Small intestine (tissue), 7 donors: ENCODE data around the gene CPED1. TPM values are rescaled to one million over a fixed set of nuclear protein-coding genes. Genes with fewer than 3 reads are reported as not detected.

ENCODE experiments used
- DNase-seq, 2 donors: peaks; one replicate each; pipeline versions ENCODE4 v3.0.0 to v3.0.0-alpha.2; 2013
- FAIRE-seq: peaks from 2 replicates; lab custom pipeline; 2012; peaks lifted over from hg19 to GRCh38; lab: Jason Lieb, UNC
- H3K27ac ChIP-seq, 3 donors: one replicate each; pipeline ENCODE4 v1.5.1; 2013; ENCODE audit warnings: low read length in 2 of 3, mild to moderate bottlenecking in 2 of 3, control low read depth in 1 of 3, inconsistent platforms in 1 of 3, low read depth in 1 of 3, moderate library complexity in 1 of 3
- H3K27me3 ChIP-seq, 3 donors: one replicate each; pipeline ENCODE4 v1.6.1; 2013; ENCODE audit warnings: low read length in 3 of 3, inconsistent platforms in 1 of 3; ENCODE audit not compliant: control insufficient read depth in 3 of 3, insufficient read depth in 3 of 3
- H3K36me3 ChIP-seq, 3 donors: one replicate each; pipeline ENCODE4 v1.6.1; 2013; ENCODE audit warnings: low read length in 3 of 3, inconsistent platforms in 1 of 3, low read depth in 1 of 3, mild to moderate bottlenecking in 1 of 3, moderate library complexity in 1 of 3; ENCODE audit not compliant: control insufficient read depth in 3 of 3, insufficient read depth in 2 of 3
- H3K4me1 ChIP-seq, 3 donors: one replicate each; pipeline ENCODE4 v1.6.1; 2013; ENCODE audit warnings: low read length in 2 of 3, inconsistent platforms in 1 of 3, low read depth in 1 of 3, mild to moderate bottlenecking in 1 of 3, moderate library complexity in 1 of 3; ENCODE audit not compliant: control insufficient read depth in 3 of 3, insufficient read depth in 2 of 3
- H3K4me3 ChIP-seq, 3 donors: one replicate each; pipeline ENCODE4 v1.5.1; 2013; ENCODE audit warnings: low read length in 3 of 3, control low read depth in 1 of 3, inconsistent platforms in 1 of 3, low read depth in 1 of 3, mild to moderate bottlenecking in 1 of 3, moderate library complexity in 1 of 3
- H3K9me3 ChIP-seq, 2 donors: one replicate each; pipeline ENCODE4 v1.6.1; 2013; ENCODE audit warnings: low read depth in 1 of 2, low read length in 1 of 2; ENCODE audit not compliant: control insufficient read depth in 2 of 2, insufficient read depth in 1 of 2
- WGBS, 3 donors: extraction: QIAGEN DNeasy Blood & Tissue Kit; methylation state at CpG; one replicate each; pipeline ENCODE4 v1.1.7; 2013; 5-methylcytosine and 5-hydroxymethylcytosine counted together
- polyA plus RNA-seq, 4 donors: library from polyadenylated mRNA; stranded (reverse) in 3 of 4; unstranded in 1 of 4; fragments of 200-250 nt in 3 of 4; fragments of 120-200 nt in 1 of 4; gene quantifications; one replicate each; pipeline versions ENCODE4 v1.2.1 to v1.2.3, GENCODE V29; 2013
- donor health status: healthy with polysubstance abuse.
- donor health status: control.
- donor health status: control.
- donor health status: Bipolar disorder and iron deficiency.
- donor health status: healthy.

CPED1 gene
- polyA plus RNA-seq, 4 donors = 0.22 to 8.7 (median 1.9) TPM

DNA sequence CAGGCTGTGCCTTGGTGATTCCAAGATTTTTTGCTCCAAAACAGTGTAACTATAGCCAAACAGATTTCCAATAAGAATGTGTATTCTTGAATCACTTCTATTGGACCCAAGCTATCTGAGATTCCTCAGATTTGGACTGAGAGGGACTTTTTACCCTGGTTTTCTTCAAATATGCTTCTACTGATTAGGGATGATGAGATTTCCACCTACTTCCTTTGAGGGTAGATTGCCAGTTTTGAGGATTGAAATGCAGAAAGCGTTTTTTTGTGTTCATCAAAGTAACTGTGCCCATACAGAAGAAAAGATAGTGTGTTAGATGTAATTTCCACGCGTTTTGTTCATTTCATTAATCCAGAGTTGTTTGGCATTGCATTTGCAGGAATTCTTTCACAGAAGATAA is 144.9 kb downstream of the CPED1 start:
- no peaks in the 10 kb centered on the region for H3K9me3 ChIP-seq
- H3K27ac ChIP-seq = no peak overlapping the region
- FAIRE-seq = no peak
- 81 to 85% (median 85%) methylated on average over 3 of the region's 3 CpGs for WGBS, 3 donors
- no peak overlapping the region for H3K4me3 ChIP-seq
- DNase-seq = no peak
- no peaks in the 10 kb centered on the region for H3K4me1 ChIP-seq
- no peaks in the 10 kb centered on the region for H3K36me3 ChIP-seq
- no peaks in the 10 kb centered on the region for H3K27me3 ChIP-seq

GRCh38 chr7:121137580-121137979 is 149.1 kb downstream of the CPED1 start:
- H3K27ac ChIP-seq = no peak overlapping the region
- H3K4me1 ChIP-seq = no peaks in the 10 kb centered on the region
- no peak for DNase-seq
- H3K27me3 ChIP-seq = no peaks in the 10 kb centered on the region
- no peaks in the 10 kb centered on the region for H3K9me3 ChIP-seq
- no peak overlapping the region for H3K4me3 ChIP-seq
- no peaks in the 10 kb centered on the region for H3K36me3 ChIP-seq
- 95 to 97% (median 97%) methylated on average over 2 of the region's 2 CpGs for WGBS, 3 donors
- FAIRE-seq = no peak

DNA sequence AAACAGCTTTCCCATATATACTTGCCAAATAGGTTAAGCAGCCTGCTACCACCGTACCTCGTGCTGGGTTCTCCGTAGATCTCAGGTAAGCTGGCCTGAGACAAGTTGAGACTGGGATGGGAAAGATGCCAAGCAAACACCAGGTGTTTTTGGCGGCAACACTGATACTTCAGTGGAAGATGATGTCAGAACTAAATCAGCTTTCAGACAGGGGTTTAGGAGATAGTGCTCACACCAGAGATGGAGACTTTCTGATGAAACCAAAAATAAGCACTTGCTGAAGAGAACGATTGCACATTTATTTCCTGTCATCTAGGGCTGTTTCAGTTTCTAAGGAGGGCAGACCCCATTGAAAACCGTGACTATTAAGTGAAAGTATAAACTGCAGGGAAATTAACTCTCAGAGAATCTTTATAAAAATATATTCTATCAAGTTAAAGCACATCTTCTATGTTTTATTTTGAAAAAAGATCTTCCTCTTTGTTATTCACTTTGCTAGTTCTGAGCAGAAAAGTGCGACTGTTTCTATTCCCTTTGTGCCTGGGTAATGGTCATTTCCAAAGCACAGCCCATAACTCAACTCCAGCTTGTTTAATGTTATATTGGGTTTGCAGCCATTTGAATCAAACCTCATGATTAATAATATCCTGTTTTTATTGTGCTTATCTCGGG is 149.9 kb downstream of the CPED1 start:
- H3K36me3 ChIP-seq = no peaks in the 10 kb centered on the region
- WGBS, 3 donors = 23 to 62% (median 36%) methylated on average over 8 of the region's 8 CpGs
- H3K27ac ChIP-seq = no peak overlapping the region
- no peaks in the 10 kb centered on the region for H3K27me3 ChIP-seq
- no peaks in the 10 kb centered on the region for H3K9me3 ChIP-seq
- no peak overlapping the region for H3K4me3 ChIP-seq
- DNase-seq (no peak), FAIRE-seq (no peak)
- no peaks in the 10 kb centered on the region for H3K4me1 ChIP-seq

- 83 to 92% (median 85%) methylated on average over 3 of the region's 3 CpGs for WGBS, 3 donors
Observed at GRCh38 chr7:121139427-121139826, 150.9 kb downstream of the CPED1 start.

DNA sequence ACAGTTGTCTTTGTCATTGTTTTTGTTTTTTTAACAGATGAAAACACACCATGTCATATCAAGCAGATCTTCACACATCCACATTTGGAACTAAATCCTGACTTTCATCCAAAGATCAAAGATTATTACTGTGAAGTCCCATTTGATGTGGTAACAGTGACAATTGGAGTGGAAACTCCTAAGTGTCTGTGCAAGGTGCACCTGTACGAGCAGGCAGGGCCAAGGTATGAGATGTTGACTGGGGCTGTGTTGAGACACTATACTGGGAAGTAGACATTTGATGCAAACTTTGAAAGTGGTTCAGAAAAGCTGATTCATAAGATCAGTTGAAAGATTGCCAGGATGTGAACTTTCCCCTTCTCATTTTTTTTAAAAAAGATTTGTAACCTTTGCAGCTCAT is 152.3 kb downstream of the CPED1 start:
- no peak overlapping the region for H3K4me3 ChIP-seq
- no peaks in the 10 kb centered on the region for H3K9me3 ChIP-seq
- no peaks in the 10 kb centered on the region for H3K36me3 ChIP-seq
- H3K4me1 ChIP-seq = no peaks in the 10 kb centered on the region
- H3K27me3 ChIP-seq = no peaks in the 10 kb centered on the region
- H3K27ac ChIP-seq = no peak overlapping the region
- no peak for FAIRE-seq
- DNase-seq = no peak
- WGBS, 3 donors = 36 to 67% (median 53%) methylated on average over 1 of the region's 1 CpG

More at GRCh38 chr7:121139427-121139826, 150.9 kb downstream of the CPED1 start:
- Histone ChIP-seq H3K4me3 (no peak overlapping the region), H3K9me3 (no peaks in the 10 kb centered on the region), H3K27me3 (no peaks in the 10 kb centered on the region), H3K4me1 (no peaks in the 10 kb centered on the region), H3K27ac (no peak overlapping the region), H3K36me3 (no peaks in the 10 kb centered on the region)
- no peak for DNase-seq
- no peak for FAIRE-seq

DNA sequence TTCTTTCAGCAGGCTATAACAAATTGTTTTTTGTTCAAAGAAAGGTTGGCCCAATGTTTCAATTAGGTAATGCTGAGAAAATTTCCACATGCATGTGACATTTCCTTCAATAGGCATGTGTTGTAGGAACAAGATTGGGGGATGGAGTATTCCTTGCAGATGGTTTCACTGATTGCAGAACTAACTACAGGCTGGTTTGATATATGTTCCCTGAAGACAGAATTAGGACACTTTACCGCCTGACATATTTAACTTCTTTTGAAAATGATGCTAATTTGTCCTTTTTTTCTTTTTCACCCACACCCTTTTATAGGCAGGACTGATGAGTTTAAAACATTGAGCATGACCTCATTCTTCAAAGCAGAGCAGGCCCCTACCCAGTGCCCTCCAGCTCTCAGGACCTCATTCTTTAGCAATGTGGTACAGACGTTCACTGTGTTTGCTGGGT is 163.3 kb downstream of the CPED1 start:
- Histone ChIP-seq H3K36me3 (no peaks in the 10 kb centered on the region), H3K4me1 (no peaks in the 10 kb centered on the region), H3K4me3 (no peak overlapping the region), H3K27ac (no peak overlapping the region), H3K9me3 (no peaks in the 10 kb centered on the region), H3K27me3 (no peaks in the 10 kb centered on the region)
- no peak for FAIRE-seq
- no peak for DNase-seq
- WGBS, 3 donors = 57 to 69% (median 61%) methylated on average over 2 of the region's 2 CpGs

DNA sequence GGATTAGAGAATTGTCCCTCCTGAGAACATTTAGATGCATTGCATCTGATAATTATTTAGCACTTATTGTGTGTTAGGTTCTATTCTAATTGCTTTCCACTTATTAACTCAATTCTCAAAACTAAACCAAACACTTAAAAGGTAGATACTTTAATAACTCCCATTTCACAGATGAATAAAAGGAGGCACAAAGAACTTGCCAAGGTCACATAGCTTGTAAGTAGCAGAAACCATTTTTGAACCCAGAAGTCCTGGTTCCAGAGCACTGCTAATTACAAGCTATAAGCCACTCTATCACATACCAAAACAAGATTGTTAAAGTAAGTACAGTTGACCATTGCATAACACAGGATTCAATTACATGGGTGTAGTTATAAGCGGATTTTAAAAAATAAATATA is 164.9 kb downstream of the CPED1 start:
- no peaks in the 10 kb centered on the region for H3K36me3 ChIP-seq
- no peaks in the 10 kb centered on the region for H3K27me3 ChIP-seq
- DNase-seq (no peak), FAIRE-seq (no peak)
- H3K9me3 ChIP-seq = no peaks in the 10 kb centered on the region
- no peaks in the 10 kb centered on the region for H3K4me1 ChIP-seq
- WGBS, 3 donors = 90 to 100% (median 94%) methylated on average over 1 of the region's 1 CpG
- no peak overlapping the region for H3K27ac ChIP-seq
- no peak overlapping the region for H3K4me3 ChIP-seq

GRCh38 chr7:121153995-121154394 is 165.5 kb downstream of the CPED1 start:
- no peak for FAIRE-seq

DNA sequence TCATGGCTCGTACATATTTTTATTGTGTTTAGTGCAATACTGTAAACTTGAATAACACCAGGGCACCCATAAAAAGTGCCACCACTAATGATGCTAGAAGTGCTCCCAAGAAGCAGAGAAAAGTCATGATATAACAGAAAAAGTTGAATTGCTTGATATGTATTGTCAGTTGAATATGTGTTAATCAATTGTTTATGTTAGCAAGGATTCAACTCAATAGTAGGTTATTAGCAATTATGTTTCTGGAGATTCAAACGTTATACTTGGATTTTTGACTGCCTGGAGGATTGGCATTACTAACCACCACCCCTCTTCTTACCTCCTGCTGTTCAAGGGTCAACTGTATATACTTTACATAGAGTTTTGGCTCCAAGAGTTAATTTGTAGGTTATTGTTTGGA is 168.3 kb downstream of the CPED1 start:
- H3K36me3 ChIP-seq = no peaks in the 10 kb centered on the region
- H3K27me3 ChIP-seq = no peaks in the 10 kb centered on the region
- H3K9me3 ChIP-seq = no peaks in the 10 kb centered on the region
- WGBS, 3 donors = 53 to 59% (median 54%) methylated on average over 2 of the region's 2 CpGs
- FAIRE-seq = no peak
- H3K27ac ChIP-seq = no peak overlapping the region
- no peaks in the 10 kb centered on the region for H3K4me1 ChIP-seq
- no peak for DNase-seq
- no peak overlapping the region for H3K4me3 ChIP-seq

More at GRCh38 chr7:121153995-121154394, 165.5 kb downstream of the CPED1 start:
- no peak overlapping the region for H3K27ac ChIP-seq
- DNase-seq = no peak
- H3K27me3 ChIP-seq = no peaks in the 10 kb centered on the region
- H3K9me3 ChIP-seq = no peaks in the 10 kb centered on the region
- no peaks in the 10 kb centered on the region for H3K4me1 ChIP-seq
- no peak overlapping the region for H3K4me3 ChIP-seq
- 97 to 100% (median 98%) methylated on average over 1 of the region's 1 CpG for WGBS, 3 donors
- H3K36me3 ChIP-seq = no peaks in the 10 kb centered on the region
